ENCODE data around the gene TNNT1. TPM values are rescaled to one million over a fixed set of nuclear protein-coding genes. Genes with fewer than 3 reads are reported as not detected.
A peak's percentile ranks its signal among the peaks of the same experiment; 100 is the strongest.

Gene TNNT1
- total RNA-seq, 1 donor from 2014 or later, result 74.1 TPM

GRCh38 chr19:55094456-55095259 is 54.3 kb downstream of the TNNT1 start:
- H3K36me3 ChIP-seq, result no peaks in the 10 kb centered on the region
- H3K4me2 ChIP-seq, result no peak overlapping the region
- peak overlapping the region; percentile 41 for H3K4me3 Mint-ChIP-seq

GRCh38 chr19:55092423-55093318 is 56.3 kb downstream of the TNNT1 start:
- no peak overlapping the region for H3K4me3 Mint-ChIP-seq
- Histone ChIP-seq H3K4me3 (peak overlapping the region; percentile 16), H3K36me3 (no peaks in the 10 kb centered on the region)

More at GRCh38 chr19:55094456-55095259, 54.3 kb downstream of the TNNT1 start:
- Mint-ChIP-seq H3K9me3 (peaks cover 2% of the 10 kb centered on the region), H3K27me3 (ENCODE audit: insufficient read depth, low read depth) (peaks cover 2% of the 10 kb centered on the region), H3K27ac (peak overlapping the region; percentile 74), H3K36me3 (peaks cover 6% of the 10 kb centered on the region), H3K4me1 (peaks cover 14% of the 10 kb centered on the region)
- peaks cover 13% of the 10 kb centered on the region for H3K4me1 ChIP-seq
- H4K20me1 ChIP-seq (ENCODE audit: low read depth), result peaks cover 49% of the 10 kb centered on the region
- peaks cover 16% of the 10 kb centered on the region for H3F3A ChIP-seq (ENCODE audit: low read depth)
- TF ChIP-seq EZH2 (IDR thresholded peaks at IDR 0.05) (no peak), EZH2phosphoT487 (IDR thresholded peaks at IDR 0.05) (no peak), CTCF (IDR thresholded peaks at IDR 0.05) (peak; percentile 39)
- no peak overlapping the region for H3K9ac ChIP-seq
- DNase-seq (ENCODE audit: low spot score), result peak; percentile 60
- H3K27me3 ChIP-seq, result no peaks in the 10 kb centered on the region
- no peaks in the 10 kb centered on the region for H3K9me3 ChIP-seq (ENCODE audit: low read depth)
- no peak overlapping the region for H2AFZ ChIP-seq (replicated peaks)
- no peak overlapping the region for H3K4me3 ChIP-seq
- no peaks in the 10 kb centered on the region for H3K79me2 ChIP-seq (ENCODE audit: low read depth)
- no peak overlapping the region for H3K27ac ChIP-seq

GRCh38 chr19:55091955-55092354 is 57.1 kb downstream of the TNNT1 start:
- no peak overlapping the region for H3K9ac ChIP-seq
- peaks cover 51% of the 10 kb centered on the region for H4K20me1 ChIP-seq (ENCODE audit: low read depth)
- peaks cover 30% of the 10 kb centered on the region for H3F3A ChIP-seq (ENCODE audit: low read depth)
- Mint-ChIP-seq H3K36me3 (peaks cover 8% of the 10 kb centered on the region), H3K4me1 (peaks cover 28% of the 10 kb centered on the region), H3K9me3 (peaks cover 2% of the 10 kb centered on the region), H3K27ac (no peak overlapping the region), H3K27me3 (ENCODE audit: insufficient read depth, low read depth) (peaks cover 12% of the 10 kb centered on the region), H3K4me3 (no peak overlapping the region)
- no peak overlapping the region for H2AFZ ChIP-seq (replicated peaks)
- no peak for TF ChIP-seq CTCF (IDR thresholded peaks at IDR 0.05)
- TF ChIP-seq EZH2phosphoT487 (IDR thresholded peaks at IDR 0.05), result no peak
- no peak for TF ChIP-seq EZH2 (IDR thresholded peaks at IDR 0.05)
- no peak overlapping the region for H3K27ac ChIP-seq
- no peaks in the 10 kb centered on the region for H3K9me3 ChIP-seq (ENCODE audit: low read depth)
- peak overlapping the region; percentile 16 for H3K4me3 ChIP-seq
- peaks cover 3% of the 10 kb centered on the region for H3K79me2 ChIP-seq (ENCODE audit: low read depth)
- H3K4me2 ChIP-seq, result peak overlapping the region; percentile 39
- H3K36me3 ChIP-seq, result no peaks in the 10 kb centered on the region
- DNase-seq (ENCODE audit: low spot score), result peak; percentile 62
- no peaks in the 10 kb centered on the region for H3K27me3 ChIP-seq
- peaks cover 22% of the 10 kb centered on the region for H3K4me1 ChIP-seq

More at GRCh38 chr19:55092423-55093318, 56.3 kb downstream of the TNNT1 start:
- Histone ChIP-seq H3K9me3 (ENCODE audit: low read depth) (no peaks in the 10 kb centered on the region), H3K9ac (no peak overlapping the region), H3K27ac (no peak overlapping the region), H4K20me1 (ENCODE audit: low read depth) (peaks cover 51% of the 10 kb centered on the region), H3F3A (ENCODE audit: low read depth) (peaks cover 25% of the 10 kb centered on the region), H3K27me3 (no peaks in the 10 kb centered on the region), H3K79me2 (ENCODE audit: low read depth) (peaks cover 1% of the 10 kb centered on the region), H3K4me2 (peak overlapping the region; percentile 39), H2AFZ (replicated peaks) (no peak overlapping the region), H3K4me1 (peaks cover 21% of the 10 kb centered on the region)
- Mint-ChIP-seq H3K9me3 (peaks cover 2% of the 10 kb centered on the region), H3K27me3 (ENCODE audit: insufficient read depth, low read depth) (peaks cover 12% of the 10 kb centered on the region), H3K36me3 (peaks cover 8% of the 10 kb centered on the region), H3K27ac (no peak overlapping the region), H3K4me1 (peaks cover 24% of the 10 kb centered on the region)
- TF ChIP-seq EZH2phosphoT487 (IDR thresholded peaks at IDR 0.05) (no peak), CTCF (IDR thresholded peaks at IDR 0.05) (no peak), EZH2 (IDR thresholded peaks at IDR 0.05) (no peak)
- DNase-seq (ENCODE audit: low spot score), result peak; percentile 46
